ENCODE data around the gene BCL10.

Gene BCL10

DNA sequence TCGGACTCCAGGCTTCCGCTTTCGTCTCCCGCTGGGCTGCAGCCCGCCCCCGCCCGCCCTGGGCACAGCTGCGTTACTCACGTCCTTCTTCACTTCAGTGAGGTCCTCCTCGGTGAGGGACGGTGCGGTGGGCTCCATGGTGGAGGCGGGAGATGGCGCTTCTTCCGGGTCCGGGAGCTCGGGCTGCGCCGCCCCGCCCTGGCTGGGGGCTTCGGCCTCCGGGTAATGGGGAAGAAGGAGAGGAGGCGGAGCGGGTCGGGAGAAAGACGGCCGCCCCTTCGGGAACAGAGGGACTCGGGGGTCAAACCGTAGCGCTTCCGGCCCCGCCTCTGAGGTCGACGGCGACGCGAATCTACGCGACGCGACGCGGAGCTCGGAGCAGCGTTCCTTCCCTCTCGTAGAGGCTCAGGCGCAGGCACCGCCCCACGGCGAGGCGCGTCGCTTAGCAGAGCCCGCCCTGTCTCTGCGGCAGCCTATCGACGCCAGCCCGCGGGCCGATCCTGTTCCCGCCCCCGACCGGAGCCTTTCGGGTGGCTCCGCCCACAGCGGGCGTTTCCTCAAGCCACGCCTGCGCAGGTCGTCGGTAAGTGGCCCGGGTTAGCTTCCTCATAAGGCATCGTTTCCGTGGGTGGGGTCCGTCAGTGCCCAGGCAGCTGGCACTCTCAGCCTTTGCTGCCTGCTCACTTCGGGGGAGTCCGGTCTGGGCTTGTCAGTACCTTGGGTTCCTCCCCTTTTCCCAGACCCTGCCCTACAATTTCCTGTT, at the start of gene BCL10:
Gene BCL10 (minus strand): TSS at position 418 of the 763 bp plus-strand sequence. CDS start 280 bp downstream, at position 138.
- DNase-seq, result peak; percentile 97

DNA sequence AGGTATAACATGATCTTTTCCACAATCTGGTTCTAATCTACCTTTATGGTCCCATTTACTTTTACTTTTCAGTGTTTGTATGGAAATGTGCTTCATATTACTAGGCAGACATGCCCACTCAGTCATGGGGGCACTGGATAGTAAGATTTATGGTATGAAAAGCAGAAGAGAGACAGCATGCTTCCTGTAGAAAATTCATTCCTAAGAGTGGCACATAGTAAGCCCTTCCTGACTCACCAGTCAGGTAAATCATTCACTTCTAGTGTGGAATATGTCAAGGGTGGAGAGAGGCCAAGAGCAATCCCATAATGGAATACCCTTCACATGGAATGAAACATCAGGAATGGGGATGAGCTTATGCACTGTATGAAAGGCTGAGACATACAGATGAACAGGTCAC, 49.5 kb upstream of the BCL10 start:
- DNase-seq, result no peak

DNA sequence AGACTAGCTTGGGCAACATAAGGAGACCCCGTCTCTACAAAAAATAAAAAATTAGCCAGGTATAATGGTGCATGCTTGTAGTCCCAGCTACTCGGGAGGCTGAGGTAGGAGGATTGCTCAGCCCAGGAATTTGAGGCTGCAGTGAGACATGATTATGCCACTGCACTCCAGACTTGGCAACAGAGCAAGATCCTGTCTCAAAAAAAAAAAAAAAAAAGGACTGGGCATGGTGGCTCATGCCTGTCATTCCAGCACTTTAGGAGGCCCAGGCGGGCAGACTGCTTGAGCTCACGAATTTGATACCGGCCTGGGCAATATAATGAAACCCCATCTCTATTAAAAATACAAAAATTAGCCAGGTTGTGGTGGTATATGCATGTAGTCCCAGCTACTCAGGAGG, 47.3 kb upstream of the BCL10 start:
- no peak for DNase-seq

DNA sequence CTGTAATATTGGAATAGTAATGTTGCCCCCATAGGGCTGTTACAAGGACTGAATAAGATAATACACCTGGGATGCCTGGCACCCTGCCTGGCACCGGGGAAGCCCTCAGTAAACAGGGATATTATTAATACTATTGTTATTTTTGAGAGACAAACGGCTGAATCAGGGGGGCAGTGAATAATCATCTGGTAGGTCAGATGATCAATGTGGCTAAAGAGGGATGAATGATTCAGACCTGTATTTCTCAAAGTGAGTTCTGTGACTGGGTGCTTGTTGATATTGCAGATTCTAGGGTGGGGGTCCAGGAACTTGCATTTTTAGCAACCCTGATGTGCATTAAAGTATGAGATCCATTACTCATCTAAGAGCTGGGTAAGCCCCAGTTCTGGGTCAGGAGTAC, 46.2 kb upstream of the BCL10 start:
- no peak for DNase-seq

DNA sequence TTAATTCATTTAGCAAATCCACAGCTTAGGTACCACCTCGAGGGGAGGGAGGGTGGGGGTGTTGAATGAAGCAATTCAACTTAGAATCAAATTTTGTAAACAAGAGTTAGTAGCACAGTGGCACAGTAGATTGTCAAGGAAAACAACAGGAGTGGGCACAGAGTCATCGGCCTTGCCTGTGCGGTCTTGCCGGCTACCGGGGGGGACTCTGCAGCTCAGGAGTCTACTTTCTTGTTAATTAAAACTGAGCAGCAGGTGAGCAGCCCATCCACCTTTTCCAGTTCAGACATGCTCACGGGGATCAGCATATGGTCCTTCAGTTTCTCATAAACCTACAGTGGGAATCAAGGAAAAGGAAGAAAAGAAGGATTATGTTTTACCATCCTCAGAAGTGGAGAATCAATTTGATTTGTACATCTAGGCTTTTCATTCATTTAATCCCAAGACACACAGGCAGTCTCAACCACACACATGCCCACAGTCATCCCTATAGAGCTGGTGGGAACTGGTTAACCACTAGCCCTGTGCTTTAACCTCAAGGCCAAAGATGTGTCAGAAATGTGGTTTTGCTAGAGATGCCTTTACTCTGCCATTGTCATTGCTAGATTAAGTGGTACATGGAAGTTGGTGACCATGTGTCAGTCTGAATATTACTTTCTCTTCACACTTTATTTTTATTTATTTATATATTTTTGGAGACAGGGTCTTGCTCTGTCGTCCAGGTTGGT, 45.0 kb upstream of the BCL10 start:
- DNase-seq, result no peak

DNA sequence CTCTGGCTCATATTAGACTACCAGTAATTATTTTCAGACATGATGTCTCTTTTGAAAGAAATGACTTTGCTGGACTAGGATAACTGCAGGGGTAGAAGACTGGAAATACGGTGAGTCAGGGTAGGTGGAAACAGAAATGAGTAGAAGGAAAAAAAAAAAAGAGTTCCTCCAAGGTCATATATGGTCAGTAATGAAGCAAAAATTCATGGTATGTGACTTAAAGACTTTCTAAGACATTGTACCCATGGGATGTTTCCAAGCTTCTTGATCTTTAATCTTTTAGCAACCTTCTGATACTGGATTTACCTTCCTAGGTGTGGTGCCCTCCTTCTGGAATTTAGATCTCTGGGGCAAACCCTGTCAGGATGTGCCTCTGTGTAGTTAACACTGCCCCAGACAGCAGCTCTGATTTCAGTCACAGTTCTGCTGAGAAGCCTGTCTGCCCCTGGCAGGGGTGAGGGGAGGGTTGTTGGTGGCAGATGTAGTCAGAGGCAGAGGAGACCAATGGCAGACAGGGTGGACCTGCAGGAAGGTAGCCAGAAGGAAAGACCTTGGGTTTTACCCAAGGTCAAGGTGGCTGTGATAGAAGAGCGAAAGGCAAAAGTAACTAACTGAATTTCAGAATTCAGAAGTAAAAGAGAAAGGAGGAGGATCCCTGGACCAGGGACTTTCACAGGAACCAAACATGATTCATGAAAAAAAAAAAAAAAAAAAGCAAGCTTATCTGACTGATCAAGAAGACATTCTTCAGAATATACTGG, 44.1 kb upstream of the BCL10 start:
- no peak for DNase-seq

DNA sequence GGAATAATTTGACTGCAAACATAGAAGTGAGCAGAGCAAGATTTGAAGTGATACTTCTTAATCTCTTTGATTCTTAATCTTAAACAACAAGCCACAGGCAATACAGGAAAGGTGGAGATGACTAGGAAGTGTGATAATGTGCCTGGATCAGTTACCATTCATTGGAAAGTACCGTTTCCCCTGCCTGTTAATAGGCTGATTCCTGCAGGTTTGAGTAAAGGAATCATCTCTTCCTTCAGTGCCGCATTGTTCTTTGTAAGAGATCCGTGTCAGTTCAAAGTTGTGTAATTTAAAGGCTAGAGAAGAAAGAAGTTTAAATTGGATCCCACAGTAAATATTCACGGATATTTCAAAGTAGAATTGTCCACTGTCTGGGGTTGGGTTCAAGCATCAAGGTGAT, 43.5 kb upstream of the BCL10 start:
- DNase-seq, result no peak

DNA sequence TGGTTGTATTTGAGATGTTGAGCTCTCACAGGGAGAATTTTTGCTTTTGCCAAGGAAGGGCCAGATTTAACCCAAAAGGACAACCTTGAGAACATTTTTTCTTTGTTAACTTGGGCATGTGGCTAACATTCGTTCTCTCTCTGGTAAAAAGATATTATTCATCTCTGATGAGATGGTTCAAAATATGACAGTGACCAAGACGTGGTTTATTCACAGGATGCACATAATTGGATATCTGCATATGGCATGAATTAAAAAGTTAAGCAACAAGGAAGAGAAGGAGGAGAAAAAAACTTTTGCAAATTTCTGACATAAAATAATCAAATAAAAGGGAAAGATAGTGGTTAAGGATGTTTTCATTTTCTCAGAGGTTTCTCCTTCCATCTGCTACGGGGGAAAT, 43.1 kb upstream of the BCL10 start:
- DNase-seq, result no peak

DNA sequence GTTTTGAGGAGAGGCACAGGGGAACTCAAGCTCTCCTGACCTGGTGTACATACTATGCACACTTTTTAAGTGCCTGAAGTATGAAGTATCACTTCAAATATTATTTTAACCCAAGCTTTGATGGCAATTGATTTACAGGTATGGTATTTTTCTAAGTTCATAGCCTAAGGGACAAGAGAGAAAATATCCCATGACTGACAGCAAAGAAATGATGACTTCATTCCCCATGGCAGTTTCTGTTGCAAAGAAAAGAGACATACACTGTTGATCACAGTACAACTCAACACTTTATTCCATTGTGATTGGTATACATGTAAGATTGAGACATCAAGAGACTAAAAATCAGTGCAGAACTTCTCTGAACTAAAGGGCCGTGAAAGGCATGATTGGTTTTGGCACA, 41.8 kb upstream of the BCL10 start:
- no peak for DNase-seq

DNA sequence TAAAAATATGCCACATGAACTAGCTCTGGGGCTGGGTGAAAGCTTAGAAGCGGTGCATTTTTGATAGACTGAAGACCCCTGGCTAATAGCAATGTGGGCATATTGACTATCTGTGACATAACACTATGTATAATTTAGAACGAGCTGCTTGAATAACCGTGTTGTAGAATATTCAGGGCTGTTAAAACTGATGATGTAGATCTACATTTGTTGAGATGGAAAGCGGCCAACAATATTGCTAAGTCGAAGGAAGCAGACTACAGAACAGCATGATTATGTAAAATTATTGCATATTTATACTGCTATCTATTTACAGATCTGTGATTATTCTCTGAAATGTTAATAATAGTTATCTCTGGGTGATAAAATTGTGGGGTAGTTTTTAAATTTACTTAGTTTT, 41.1 kb upstream of the BCL10 start:
- DNase-seq, result no peak

DNA sequence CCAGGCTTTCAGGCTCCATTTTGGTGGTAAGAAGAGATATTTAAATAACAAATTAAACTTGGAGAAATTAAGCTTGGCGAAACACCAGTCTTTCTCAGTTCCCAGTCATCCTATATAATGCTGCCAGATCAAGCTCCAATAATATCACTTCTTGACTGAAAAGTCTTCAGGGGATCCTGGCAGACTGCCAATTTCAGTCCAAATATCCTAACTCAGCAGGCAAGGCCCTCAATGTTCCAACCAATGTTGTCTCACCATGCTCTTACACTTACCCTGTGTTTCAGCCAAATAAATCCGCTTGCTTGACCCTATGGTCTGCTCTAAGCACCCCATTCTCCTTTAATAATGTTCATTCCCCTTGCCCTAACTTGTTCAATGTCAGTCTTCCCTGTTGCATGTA, 39.9 kb upstream of the BCL10 start:
- peak; percentile 19 for DNase-seq

DNA sequence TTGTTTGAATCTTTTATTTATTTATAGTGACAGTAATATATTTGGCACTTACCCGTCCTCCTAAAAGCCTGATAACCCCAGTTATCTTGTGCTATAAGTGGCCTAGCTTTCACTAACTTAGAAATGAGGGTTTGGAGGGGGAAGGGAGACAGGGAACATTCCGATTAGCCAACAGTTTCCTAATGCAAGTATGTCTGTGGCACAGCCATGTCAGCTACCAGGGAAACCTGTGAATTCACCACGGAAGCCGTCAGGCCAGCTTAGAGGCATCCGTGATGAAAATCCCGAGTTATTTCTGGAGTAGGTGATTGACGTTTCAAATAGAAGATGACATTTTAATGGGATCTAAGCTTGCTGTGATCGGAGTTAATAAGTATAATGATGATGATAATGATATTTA, 39.4 kb upstream of the BCL10 start:
- DNase-seq, result no peak

DNA sequence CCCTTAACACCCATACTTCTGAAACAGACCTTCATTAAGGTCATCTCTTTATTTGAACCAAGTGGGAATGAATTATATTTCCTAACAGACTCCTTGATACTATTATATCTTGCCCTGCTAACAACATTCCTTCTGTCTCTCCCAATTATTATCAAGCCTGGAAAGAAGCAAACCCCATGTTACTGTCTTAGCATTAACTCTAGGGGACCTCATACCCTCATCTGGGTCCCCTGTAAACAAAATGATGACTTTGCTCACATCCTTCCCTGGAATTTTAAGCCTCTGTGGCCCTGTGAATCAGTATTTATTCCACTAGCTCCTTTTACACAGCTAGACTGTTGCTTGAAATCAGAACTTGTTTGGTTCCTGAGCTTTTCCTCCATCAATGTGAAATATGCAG, 38.3 kb upstream of the BCL10 start:
- DNase-seq, result no peak

DNA sequence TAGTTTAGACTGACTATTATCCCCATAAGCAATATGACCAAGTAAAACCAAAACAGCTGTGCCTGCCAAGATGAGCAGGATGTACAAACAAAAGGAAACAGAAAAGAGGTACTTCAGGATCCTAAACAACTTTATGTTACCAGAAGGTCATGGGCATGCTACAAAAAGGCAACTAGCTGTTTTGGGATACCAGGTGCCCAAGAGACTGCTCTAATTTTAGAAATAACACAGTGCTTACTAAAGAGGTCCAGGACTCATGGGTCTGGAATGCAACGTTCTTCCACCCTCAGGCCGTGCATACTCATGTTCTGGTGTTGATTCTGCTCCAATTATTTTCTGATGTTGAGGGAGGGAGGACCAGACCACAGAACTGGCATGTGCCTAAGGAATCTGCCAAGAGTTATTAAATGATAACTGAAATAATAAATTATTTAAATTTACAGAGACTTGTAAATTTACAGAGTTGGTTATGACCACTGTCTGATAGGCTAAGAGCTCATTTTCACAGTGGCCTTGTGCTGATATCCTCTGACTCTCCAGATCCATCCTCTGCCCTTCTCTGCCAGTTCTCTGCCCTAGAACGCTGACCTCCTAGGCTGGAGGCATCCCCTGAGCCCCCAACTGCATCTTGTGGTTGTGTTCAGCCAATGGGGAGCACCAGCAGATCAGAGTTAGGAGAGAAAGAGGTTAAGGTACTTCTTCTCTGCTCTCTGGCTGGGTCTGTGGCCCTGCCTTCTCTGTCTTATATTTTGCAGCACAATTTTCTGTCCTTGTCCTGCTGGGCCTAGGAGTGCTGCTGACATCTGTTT, 37.7 kb upstream of the BCL10 start:
- DNase-seq, result peak; percentile 16

DNA sequence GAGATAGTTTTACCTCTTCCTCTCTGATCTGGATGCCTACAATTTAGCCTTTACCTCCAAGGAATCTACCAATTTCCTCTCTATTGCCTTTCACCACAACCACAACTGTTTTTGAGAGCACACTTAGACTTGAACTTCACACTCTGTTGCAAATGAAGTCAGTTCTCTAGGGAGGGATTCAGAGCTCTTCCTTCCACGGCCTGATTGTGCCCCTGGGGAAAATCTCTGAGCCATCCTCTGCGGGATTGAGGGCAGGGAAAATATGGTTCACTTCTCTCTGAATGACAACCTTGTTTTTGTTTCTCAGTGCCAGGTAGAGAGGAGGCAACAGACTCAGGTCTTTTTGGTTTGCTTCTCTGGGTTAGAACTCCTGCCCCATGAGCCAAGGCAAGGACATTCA, 35.4 kb upstream of the BCL10 start:
- peak; percentile 51 for DNase-seq

DNA sequence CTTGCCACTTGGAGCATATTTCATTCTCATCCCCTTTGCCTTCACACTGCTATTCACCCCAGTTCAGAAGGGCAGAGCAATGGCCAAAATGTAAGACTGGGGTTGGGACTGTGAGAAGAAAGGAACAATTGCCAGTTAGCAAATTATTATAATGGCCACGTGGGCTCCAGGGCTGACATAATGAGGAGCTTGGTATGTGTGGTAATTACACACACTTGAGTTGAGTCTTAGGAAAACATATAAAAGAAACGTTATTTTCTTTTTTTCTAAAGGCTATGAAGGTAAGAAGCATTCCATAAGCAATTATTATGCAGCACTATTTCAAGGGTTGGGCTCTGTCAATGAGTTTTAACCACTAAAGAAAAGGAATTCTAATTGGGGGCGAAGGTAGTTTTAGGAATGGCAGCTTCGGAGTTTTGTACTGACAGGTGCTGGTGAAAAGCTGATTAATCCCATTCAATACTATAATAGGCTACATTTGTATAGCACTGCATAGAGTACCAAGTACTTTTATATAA, 32.5 kb upstream of the BCL10 start:
- no peak for DNase-seq

DNA sequence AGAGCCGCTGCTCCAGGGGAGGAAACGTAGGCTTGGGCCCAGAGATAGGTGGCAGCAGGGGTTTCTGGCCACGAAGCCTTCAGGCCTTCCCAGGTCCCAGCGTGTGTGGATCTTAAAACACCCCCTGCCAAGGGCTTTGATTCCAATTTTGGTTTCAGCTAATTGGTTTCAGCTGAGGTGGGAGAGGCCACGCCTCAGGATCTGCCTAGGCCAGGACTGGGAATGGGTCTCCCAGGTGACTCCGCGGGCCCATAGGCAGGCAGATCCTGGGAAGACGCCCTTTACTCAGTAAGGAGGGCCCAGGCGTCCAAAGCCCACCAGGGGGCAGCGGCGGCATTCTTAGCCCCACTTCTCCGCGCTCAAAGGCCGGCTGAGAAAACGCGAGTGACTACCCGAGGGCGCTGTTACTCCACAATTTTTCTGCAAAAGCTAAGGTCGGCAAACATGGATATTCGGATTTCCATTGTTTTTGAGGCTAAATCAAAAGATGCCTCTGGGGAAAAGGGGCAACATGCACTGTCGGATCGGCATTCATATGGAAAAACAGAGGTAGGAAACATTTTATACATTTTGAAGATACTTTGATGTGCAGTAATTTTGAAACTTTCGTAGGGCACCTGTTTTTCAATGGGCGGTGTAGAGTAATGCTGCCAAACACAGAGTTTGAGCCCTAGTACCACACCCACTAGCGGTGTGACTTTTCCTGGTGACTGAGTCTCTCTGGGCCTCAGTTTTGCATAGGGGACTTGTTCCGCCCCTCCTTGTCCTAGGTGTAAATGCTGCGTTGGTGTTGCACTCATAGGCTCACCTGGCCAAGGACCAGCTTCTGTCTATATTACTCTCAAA, 31.8 kb upstream of the BCL10 start:
- DNase-seq, result peak; percentile 75

DNA sequence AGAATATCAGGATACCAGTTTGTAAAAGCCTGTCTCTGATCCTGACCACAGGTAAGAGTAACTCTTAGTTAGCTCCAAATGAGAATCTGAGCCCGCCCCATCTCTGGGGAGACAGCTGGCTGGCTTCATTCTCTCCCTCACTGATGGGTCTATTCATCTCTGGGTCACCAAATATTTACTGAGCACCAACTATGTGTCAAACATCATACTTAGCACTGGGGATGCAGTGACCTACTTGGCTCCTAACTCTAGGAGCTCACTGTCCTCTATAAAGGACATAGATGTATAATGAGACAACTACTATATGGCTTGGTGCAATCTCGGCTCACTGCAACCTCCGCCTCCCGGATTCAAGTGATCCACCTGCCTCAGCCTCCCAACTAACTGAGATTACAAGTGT, 29.8 kb upstream of the BCL10 start:
- DNase-seq, result no peak

DNA sequence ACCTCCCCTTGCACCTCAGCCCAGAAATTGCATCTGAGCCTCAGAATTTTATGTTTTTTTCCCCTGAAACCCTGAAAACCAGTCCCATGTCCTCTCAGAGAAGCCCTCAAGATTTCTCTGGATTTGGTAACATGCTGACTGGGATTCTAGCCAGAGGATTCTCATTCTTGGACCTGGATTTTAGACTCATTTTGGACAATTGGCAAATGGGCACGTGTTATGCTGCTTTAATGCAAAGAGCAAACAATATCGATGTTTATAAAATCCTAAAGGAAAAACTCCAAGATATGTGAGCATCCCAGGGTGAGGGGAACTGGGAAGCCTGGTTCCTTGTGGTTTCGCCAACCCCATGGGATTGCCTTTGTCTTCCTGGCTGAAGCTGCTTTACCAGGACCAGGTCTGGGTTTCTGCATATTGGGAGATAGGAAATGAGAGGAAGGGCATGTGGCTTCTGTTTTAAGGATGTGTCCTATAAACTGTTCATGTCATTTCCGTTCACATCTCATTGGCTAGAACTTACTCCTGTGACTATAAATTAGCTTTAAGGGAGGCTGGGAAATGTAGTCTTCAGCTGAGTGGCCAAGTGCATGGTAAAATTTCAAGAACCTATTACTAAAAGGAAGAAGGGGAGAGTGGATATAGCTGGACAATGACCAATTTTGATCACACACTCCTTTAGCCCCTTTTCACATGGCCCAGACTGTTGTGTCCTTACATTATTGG, 27.2 kb upstream of the BCL10 start:
- no peak for DNase-seq

DNA sequence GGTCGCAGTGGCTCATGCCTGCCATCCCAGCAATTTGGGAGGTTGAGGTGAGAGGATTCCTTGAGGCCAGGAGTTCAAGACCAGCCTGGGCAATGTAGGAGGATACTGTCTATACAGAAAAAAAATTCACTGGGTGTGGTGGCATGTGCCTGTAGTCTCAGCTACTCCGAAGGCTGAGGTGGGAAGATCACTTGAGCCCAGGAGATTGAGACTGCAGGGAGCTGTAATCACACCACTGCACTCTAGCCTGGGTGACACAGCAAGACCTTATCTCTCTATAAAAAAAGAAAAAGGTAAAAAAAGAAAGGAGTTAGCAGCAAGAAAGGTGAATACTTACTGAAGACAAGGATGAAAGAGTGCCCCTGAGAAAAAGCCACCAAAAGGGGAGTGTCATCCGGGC, 23.7 kb upstream of the BCL10 start:
- no peak for DNase-seq

Measured in DMS79 treated with DMSO at 0.1 percent for 48 hours (cell line).